Frontal cortex (tissue), 4 donors: ENCODE results near the gene MFRP. TPM values are rescaled to one million over a fixed set of nuclear protein-coding genes. Genes with fewer than 3 reads are reported as not detected.

Source experiments
- DNase-seq, 2 donors: peaks; one replicate each; pipeline ENCODE4 v3.0.0; 2012; ENCODE audit warnings: low spot score in 2 of 2
- FAIRE-seq: peaks from 2 replicates; lab custom pipeline; 2012; peaks lifted over from hg19 to GRCh38; lab: Jason Lieb, UNC
- total RNA-seq: library from RNA; depleted of rRNA; stranded (reverse); fragments of >200 nt; gene quantifications from one replicate; pipeline ENCODE4 v1.2.3, GENCODE V29; 2014
- donor health status: control.
- donor health status: control.
- donor health status: control.

Gene MFRP
- total RNA-seq, 1 donor from 2014 or later, result not detected

DNA sequence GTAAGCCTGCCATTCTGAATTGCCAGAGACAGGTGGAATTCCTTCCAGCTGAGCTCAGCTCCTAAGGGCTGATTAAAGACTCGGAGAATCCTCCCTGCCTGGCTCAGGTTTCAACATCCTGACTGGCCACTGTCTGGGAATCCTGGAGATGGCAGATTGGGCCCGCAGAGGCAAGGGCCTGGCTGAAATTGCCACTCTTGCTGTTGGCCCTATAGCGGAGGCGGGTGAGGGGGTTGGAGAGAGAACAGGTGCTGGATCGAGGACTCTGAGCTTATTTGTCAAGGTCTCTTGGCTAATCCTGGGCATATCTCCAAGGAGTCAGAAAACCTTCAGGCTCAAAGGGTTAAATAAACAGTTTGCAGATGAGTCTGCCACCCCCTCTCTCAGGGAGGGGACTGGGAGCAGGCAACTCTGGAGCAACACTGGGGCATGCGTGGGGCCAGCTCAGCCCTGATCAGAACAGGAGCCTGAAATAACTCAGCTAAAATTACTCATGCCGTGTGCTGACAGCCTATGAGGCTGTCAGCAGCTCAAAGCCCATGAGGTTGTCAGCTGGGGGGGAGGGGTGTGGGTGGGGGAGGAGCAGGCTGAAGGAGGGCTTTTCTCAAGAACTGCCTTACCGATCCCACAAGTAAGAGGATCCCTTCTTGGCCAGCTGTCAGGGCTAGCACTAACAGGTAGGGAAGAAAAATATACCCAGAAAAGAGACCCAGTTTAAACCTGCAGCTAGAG lies 14.7 kb upstream of the MFRP start:
- DNase-seq (peak in 1 of 2 donors; percentile 71), FAIRE-seq (no peak)

DNA sequence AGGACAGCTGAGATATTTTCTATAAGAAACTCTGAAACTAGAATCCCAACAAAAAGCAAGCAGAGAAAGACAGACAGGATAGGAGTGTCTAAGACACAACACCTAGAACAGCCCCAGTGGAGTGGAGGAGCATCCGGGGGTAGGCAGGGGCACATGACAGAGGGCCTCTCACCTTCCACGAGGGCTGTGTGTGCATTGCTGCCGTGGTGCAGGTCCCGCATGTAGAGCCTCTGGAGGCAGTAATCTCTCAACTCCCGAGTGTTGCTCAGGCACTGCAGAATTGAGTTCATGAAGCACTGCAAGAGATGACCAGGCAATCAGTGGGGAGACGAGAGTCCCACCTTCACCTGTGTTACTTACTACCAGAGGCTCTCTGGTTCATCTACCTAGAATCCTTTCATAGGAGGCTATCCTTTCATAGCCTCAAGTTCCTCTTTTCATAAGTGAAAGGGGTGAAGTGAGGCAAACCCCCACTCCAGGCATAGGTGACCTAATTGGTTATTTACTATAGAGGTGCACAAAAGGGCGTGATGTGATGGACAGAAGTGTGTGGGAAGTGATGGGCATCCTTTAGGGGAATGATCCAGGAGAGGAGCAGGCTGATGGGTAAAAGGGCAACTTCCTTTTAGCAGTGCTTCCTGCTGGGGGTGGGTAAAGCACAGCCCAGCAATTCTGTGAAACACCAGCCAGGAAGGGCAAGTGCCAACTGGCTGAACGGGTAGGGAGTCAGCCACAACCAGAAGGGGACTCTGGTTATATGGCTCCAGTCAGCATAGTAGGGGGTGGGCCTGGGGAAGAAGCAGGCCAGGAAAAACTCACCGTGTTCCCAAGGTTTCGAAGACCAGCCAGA lies 13.1 kb upstream of the MFRP start:
- DNase-seq (no peak), FAIRE-seq (no peak)

DNA sequence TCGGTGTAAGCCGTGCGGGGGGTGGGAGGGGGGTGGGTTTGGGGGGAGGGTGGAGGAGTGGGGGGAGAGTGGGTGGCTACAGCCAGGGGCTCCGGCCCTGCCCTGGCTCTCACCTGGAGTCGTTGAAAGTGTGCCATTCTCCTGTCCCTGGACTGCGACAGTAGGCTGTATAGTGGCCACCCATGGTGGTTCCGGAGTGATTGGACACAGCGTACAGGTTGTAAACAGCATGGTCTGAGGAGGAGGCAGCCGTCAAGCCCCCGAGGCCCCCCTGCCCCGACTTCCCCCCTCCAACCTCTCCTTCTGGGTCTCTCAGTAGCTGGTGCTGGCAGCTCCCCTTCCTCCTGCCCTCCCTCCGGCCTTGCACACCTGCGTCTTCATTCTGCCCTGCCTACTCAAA lies 10.6 kb upstream of the MFRP start:
- FAIRE-seq, result no peak

DNA sequence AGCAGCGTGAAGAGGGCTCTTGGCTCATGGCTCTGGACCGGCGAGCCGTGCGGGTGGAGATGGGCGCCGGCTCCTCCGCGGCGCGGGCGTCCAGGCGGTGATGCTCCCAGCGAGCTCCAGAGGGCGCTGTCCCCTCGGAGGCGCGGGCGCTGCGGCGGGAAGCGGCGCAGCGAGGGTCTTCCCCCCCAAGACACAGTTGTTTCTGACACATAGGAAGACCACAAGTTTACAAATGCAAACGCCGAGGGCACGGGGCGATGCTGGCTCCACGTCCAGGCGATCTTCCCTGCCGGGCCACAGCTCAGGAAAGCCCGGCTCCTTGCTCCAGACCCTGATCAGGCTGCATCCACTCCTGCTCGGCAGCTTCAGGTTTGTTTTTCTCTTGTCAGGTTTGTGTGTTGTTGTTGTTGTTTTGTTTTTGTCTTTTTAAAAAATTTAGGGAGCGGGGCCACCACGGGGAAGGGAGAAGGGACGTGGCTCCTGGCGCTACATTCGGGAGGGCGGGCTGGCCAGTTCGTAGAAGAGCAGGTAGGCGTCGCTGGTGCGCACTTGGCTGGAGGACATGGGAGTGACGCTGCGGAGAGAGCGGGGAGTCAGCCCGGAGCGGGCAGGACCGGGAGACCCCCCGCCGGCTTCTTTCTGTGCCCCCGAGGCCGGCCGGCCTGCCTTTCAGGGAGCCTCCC lies 10.0 kb upstream of the MFRP start:
- DNase-seq (peak; percentile 82 to 89), FAIRE-seq (no peak)

More for the DNA sequence above, 10.6 kb upstream of the MFRP start:
- no peak for DNase-seq

DNA sequence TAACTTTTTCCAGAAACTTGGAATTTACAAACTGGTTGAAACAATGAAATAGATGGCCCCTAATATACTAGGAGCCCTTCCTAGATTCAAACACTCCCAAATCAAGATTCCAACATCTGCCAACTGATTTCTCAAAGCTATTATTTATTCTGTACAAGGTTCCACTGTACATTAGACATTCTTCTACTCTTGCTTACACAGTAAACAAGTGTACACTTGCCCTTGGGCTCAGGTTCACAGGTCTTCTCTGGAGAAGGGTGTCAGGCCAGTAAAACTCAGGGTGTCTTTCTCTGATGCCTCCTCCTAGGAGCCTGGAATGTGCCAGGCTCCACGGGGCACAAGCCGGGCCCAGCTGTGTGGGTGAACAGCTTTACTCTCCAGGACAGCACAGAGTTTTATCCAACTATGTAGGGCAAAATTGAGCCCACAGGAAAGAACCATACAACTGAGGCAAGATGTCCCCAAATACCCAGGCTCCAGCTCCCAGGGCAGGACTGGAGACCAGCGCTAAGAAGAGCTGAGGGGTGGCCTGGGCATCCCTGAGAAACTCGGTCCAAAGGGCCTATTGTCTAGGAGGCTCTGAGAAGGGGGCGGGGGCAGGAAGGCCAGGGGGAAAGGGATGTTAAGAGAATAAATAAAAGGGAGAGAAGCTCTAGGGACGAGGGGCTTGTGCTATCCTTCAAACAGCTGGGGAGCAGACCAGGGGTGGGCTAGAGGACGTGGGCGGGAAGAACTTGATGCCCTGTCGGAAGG lies 8.8 kb upstream of the MFRP start:
- DNase-seq (no peak), FAIRE-seq (no peak)

DNA sequence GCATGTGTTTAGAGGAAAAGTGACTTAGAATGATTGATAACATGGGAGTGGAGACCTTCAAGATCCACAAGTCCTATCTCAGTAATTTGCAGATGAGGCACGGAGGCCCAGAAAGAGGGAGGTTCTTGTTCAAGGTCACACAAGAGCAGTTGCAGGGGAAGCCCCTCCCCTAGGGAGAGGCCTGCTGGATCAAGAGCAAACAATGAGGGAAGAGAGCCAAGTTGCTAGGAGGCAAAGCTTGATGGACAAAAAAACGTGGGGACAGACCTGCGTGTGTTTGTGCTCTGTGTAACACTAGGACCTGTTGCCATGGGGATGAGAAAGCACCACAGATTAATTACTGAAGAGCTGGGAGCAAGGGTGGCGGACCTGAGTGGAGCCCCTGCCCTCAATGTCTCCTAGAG lies 6.4 kb upstream of the MFRP start:
- FAIRE-seq (no peak), DNase-seq (peak in 1 of 2 donors; percentile 70)

DNA sequence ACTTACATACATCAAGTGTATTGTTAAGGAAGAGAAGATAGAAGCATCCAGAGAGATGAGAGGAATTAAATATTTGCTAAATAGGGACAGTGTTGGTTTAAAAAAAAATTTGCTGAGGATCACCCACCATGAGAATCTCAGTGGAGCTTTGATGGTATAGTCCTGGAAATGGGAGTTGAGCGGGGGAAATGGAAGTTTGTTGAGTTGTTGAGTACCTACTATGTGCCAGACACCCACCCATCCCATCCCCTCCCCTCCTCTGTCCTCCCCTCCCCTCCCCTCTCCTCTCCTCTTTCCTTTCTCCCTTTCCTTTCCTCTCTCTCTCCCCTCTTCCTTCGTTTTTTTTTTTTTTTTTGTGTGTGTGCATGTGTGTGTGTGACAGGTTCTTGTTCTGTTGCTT lies 4.7 kb upstream of the MFRP start:
- DNase-seq (no peak), FAIRE-seq (no peak)

DNA sequence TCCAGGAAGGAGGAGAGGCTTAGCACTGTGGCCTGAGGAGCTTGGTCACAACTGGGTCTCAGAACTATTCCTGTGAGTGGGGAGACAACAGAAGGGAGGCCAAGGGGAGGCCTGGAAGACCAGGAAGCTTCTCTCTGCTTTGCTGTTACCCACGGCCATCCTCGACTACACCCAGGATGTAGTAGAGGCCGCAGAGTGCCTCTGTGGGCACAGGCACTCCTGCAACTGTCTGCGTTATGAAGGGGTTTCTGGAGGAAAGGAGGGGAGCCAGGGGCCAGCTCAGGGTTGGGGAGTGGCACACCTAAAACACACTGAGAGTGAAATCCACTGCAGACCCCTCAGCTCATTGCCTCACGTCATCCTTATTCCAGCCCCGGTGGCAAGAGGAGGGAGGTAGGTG lies 3.8 kb upstream of the MFRP start:
- FAIRE-seq (no peak), DNase-seq (no peak)

DNA sequence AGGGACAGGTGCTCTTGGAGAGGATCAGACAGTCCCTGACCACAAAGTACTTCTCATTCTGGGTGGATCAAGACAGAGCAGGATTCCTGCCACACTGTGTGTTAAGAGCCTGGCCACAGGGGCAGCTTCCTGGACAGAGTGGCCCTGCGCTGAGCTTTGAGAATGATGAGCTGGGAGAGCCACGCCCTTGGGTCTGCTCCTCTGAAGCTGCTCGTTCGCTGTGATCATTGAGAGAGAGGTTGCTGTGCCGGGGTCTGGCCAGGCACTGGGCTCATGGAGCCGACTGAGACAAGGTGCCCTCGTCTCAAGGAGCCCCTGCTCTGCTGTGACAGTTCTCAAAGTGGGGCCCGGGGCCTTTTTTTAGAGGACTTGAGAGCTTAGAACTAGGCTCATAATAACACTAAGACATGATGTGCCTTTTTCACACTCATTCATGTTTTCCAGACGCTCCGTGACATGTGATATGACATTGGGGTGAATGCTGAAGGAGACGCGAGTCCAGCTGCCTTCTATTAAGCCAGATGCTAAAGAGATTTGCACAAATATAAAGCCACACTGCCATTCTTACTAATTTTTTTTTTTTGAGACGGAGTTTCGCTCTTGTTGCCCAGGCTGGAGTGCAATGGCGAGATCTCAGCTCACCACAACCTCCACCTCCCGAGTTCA lies 1.6 kb upstream of the MFRP start:
- FAIRE-seq (no peak), DNase-seq (no peak)

DNA sequence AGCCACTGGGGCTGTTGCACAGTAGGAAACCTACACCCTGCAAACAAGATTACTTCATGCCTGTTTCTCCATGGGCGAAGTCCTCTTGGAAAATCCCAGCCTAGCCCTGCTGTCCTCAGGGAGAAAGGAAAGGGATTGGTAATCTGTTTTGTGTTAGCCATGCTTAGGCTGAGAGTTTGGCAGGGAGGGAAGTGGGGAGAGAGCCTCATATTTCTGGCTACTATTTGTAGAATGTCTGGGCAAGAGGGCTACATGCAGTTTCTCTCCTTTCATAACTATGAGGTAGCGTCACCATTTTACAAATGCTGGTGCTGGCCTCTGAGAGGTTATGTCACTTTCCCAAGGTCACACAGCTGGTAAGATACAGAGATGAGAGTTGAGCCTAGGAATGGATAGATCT lies 737 bp upstream of the MFRP start:
- no peak for FAIRE-seq
- DNase-seq, result no peak

DNA sequence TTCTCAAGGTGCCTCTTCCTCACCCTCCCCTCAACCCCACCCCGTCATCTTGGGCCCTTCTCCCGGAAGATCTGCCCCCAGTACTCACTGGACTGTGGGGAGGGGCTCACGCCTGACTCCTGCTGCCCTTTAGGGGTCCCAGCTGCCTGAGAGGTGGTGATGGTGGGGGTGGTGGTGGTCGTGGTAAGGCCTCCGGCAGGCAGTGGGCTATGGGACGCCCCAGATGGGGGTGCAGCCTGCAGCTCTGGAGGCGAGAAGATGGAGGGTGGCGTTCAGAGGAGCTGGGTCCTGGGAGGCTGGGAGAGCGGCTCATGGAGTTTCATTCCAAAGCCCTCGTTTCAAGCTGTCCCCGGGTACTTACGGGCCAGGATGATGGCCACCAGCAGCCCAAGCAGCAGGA lies 820 bp downstream of the MFRP start:
- DNase-seq, result no peak
- no peak for FAIRE-seq

DNA sequence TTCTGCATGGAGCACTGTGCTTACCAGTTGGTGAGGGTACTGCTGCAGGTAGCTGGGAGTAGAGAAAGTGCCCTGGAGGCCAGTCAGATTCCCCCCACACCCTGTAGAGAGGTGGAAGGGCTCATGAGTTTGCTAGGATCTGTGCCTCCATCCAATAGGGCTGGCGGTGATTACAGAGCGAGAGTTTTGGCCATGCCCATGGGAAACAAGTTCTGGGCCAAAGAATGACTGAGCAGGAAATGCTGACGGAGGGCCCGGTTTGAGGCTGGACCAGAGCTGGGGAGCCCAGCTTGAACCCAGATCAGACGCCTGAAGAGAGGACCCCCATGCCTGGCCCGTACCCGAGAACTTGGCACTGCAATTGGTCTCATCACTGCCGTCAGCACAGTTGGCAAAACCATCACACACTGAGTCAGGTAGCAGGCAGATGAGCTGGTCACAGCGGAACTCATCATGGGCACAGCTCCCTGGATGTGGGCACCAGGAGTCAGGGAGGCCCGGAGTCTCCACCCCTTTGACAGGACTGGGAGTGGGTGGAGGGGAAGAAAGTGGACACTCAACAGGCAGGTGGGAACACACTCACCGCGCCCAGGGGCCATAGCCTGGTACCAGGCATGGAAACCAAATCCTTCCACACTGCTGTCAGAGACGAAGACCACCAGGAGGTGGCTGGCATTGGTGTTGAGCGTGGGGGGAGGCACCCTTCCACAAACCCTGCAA lies 2.1 kb downstream of the MFRP start:
- DNase-seq (no peak), FAIRE-seq (no peak)

DNA sequence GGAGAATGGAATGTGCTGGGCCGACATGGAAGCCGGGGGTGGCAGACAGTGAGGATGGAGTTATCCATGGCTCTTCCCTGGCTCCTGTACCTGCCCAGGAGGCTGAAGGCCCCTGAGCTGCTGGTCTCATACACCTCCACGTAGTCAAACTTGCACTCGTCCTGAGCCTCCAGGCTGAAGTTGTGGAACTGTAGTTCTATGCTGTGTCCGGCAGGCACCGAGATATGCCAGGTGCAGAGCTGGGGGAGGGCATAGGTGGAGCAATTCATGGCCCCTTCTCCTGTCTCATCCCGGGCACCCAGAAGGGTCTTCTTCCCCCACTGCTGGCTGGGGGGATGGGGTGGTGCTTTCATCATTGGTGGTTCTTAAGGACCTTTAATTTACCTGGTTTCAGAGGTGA lies 2.8 kb downstream of the MFRP start:
- no peak for DNase-seq
- FAIRE-seq, result no peak

DNA sequence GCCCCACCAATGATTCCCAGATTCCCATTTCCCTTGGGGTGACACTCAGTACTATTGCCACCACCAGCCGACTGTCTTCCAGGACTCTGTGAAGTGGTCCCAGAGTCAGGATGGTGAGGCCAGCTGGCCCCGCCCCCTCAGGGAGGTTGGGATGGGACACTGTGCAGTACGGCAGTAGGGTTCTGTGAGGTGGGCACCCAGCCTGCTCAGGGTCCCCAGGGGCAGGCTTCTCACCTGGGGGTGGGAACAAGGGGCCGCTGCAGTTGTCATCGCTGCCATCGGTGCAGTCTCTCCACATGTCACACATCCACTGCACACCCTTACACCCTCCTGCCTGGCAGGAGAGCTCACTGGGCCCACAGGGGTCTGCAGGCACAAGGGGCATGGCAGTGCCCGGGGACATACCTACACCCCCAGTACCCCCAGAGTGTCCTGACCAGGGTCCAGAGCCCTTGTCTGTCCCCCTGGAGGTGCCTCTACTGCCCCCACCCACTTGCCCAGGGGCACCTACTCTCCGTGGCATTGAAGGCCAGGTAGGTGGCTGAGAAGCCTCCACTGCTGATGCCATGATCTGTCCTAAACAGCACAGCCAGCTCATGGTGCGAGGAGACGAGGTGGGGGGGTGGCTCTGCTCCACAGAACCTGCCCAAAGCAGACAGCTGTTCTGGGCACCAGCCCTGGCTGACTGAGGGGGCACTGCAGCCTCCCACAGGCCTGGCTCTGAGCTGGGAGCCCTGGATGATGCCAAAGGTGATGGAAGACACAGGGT lies 4.0 kb downstream of the MFRP start:
- FAIRE-seq, result no peak
- DNase-seq, result no peak

DNA sequence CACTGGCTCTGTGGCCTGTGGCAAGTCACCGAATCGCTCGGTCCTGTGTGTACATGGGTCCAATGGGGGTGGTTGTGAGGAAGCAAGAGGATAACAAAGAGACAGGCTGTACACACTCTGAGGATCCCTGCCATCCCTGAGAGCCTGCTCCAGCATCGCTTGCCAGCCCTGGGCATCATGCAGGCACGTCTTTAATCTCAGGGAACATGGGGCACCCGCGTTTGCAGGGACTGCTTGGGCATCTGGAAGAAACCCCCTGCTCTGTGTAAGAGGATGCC lies 4.5 kb downstream of the MFRP start:
- FAIRE-seq, result no peak
- no peak for DNase-seq

DNA sequence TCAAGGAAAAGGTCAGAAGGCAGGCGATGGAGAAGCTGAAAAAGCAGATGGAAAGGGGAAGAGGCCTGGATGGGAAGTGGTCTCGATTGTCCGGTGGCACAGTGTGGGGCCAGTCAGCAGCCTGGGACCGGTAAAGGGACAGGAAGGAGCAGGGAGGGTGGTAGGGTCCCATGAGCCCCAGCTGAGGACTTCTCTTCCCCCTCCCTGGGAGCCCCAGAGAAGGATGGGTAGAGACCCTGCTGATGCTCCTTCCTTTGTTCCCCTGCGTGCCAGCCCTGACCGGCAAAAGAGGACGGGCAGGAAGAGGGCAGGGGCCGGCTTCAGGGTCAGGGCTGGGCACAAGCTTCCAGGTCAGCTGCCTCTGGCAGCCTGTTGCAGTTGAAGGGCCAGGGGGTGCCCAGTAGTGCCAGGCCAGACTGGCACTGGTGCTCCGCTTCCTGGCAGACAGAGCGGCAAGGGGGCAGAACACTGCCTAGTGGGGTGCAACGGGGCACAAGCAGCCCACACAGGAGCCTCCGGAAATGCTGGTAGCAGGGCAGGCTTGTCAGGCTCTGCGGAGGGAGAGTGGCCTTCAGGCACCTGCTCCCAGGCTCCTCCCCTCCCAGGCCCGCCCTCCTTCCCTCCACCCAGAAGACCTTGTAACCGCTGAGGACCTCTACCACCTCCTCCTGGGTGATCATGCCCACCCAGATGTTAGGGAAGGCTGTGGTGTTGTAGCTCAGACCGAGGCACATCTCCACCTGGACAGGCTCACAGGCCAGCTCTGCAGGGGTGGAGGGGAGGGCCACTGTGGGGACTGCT lies 5.1 kb downstream of the MFRP start:
- no peak for DNase-seq
- no peak for FAIRE-seq

DNA sequence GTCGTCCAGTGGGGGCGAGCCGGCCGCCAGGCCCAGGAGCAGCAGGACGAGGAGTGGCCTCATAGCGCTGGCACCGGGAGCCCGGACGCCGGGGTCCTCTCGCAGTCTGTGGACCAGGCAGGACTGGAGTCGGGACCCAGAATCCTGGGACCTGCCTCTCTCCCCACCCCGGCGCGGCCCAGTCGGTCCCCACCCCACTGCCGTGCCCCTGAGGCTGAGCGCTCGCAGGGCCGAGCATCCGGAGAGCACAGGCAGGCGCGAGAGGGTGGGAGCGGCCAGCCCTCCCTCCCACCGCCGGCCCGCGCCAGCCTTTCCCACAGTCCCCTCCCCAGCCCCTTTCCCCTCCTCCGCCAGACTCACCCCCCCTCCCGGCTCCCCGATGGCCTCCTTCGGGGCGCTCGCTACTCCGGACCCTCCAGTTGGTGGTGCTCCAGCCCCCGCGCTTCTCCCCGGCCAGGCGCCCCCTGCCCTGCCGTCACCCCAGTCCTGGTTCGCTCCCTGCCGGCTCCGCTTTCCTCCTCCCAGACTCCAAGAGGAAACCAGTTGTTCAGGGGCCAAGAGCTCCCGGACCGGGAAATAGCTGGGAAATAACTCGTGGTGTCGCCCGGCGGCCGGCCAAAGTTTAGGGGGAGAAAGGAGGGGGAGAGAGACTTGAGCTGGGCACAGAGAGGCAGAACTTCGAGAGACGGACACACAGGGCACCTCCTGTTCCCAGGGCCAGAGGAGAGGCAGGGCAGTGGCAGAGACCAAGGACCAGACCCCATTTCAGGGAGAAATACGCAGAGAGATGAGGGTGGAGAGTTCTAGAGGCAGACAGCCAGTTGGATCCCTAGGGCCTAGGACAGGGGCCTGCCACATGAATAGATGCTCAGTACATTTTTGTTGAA lies 5.9 kb downstream of the MFRP start, which contains the start of gene C1QTNF5:
Gene C1QTNF5, minus strand, starts transcription at position 549 of the 887 bp plus-strand sequence. Its CDS starts 486 bp downstream, at position 63.
- peak in 1 of 2 donors; percentile 76 for DNase-seq
- no peak for FAIRE-seq
